Smooth muscle cell (in vitro differentiated cells): ENCODE measurements around the gene ERICH6. TPM values are rescaled to one million over a fixed set of nuclear protein-coding genes. Genes with fewer than 3 reads are reported as not detected.

Experiments used
- DNase-seq: peaks from one replicate; lab custom pipeline; 2025; ENCODE audit not compliant: unreplicated experiment; lab: John Stamatoyannopoulos, UW
- H2AFZ ChIP-seq: fragments of 200-600 bp; sonication (generic); 2 replicates; pipeline ENCODE4 v1.6.0; 2016; ENCODE audit warnings: antibody characterized with exemption, low read depth, mild to moderate bottlenecking
- H3F3A ChIP-seq: fragments of 200-600 bp; sonication (generic); 2 replicates; pipeline ENCODE4 v1.6.0; 2017; ENCODE audit warnings: antibody characterized with exemption, low read depth
- H3K27ac ChIP-seq: fragments of 200-600 bp; sonication (generic); 2 replicates; pipeline ENCODE4 v1.5.1; 2016; ENCODE audit warnings: low read depth, mild to moderate bottlenecking
- H3K27me3 ChIP-seq: fragments of 200-600 bp; sonication (generic); 2 replicates; pipeline ENCODE4 v1.6.1; 2016; ENCODE audit warnings: low read depth, mild to moderate bottlenecking
- H3K36me3 ChIP-seq: fragments of 200-600 bp; sonication (generic); 2 replicates; pipeline ENCODE4 v1.5.1; 2016; ENCODE audit warnings: low read depth
- H3K4me1 ChIP-seq: fragments of 200-600 bp; sonication (generic); 2 replicates; pipeline ENCODE4 v1.5.1; 2016; ENCODE audit warnings: low read depth
- H3K4me2 ChIP-seq: fragments of 200-600 bp; sonication (generic); 2 replicates; pipeline ENCODE4 v1.6.0; 2016; ENCODE audit warnings: mild to moderate bottlenecking
- H3K4me3 ChIP-seq: fragments of 200-600 bp; sonication (generic); 2 replicates; pipeline ENCODE4 v1.5.1; 2016; ENCODE audit warnings: mild to moderate bottlenecking
- H3K79me2 ChIP-seq: fragments of 200-600 bp; sonication (generic); 2 replicates; pipeline ENCODE4 v1.6.0; 2016; ENCODE audit warnings: low read depth, mild to moderate bottlenecking
- H3K9ac ChIP-seq: fragments of 200-600 bp; sonication (generic); 2 replicates; pipeline ENCODE4 v1.6.0; 2016; ENCODE audit warnings: low read depth
- H3K9me3 ChIP-seq: fragments of 200-600 bp; sonication (generic); replicated peaks from 2 replicates; pipeline ENCODE4 v1.5.1; 2016; ENCODE audit warnings: low read depth
- H4K20me1 ChIP-seq: fragments of 200-600 bp; sonication (generic); 2 replicates; pipeline ENCODE4 v1.6.0; 2016; ENCODE audit warnings: low read depth
- CTCF ChIP-seq: fragments of 200-600 bp; sonication (generic); IDR thresholded peaks from 2 replicates; pipeline ENCODE4 v1.5.1; 2017; ENCODE audit warnings: borderline replicate concordance, mild to moderate bottlenecking, antibody characterized with exemption; ENCODE audit not compliant: insufficient read depth, poor library complexity, severe bottlenecking
- WGBS: methylation state at CpG from one replicate; pipeline ENCODE4 v1.1.7; 2016; ENCODE audit warnings: low lambda C conversion rate; 5-methylcytosine and 5-hydroxymethylcytosine counted together
- polyA plus RNA-seq: library from polyadenylated mRNA; unstranded; fragments of >200 nt; fragmentation: Nextera tagmentation; extraction: Ambion mirVana; gene quantifications from 2 replicates; pipeline ENCODE4 v1.2.1, GENCODE V29; 2016
- total RNA-seq: library from RNA; depleted of rRNA; stranded (reverse); fragments of >200 nt; gene quantifications from 2 replicates; pipeline ENCODE4 v1.2.3, GENCODE V29; 2014

The ERICH6 gene
- total and polyA plus RNA-seq, 2 experiments from 2014 or later = 0.38 TPM; not detected in 1

DNA sequence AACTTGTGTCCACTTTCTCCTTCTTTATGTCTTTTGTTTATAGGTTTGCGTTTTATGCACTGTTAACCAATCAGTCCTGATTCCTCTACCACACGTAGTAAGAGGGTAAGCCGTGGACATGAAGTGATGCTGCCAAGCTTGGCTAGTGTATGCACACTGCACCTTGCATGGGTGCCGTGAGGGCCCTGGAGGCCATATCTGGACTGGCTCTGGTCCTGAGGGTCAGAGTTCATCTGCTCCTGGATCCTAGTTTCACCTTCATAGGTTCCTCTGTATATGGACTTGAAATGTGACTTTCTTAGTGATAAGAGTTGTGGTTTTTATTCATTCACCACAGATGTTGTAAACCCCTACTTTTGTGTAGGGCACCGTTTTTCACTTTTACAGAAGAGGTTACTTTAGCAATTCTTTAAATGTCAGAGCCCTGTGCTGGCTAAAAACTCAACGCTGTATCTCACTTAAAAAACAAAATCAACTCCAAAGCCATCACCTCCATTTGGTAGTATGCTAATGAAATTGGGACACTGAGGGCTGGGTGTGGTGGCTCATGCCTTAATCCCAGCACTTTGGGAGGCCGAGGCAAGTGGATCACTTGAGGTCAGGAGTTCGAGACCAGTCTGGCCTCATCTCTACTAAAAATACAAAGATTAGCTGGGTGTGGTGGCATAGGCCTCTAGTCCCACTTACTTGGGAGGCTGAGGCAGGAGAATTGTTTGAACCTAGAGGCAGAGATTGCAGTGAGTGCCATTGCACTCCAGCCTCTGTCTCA, 36.3 kb upstream of the ERICH6 start:
- Histone ChIP-seq H3K9ac (no peak overlapping the region), H3K9me3 (no peaks in the 10 kb centered on the region), H2AFZ (no peak overlapping the region), H3K27ac (no peak overlapping the region), H3K4me2 (no peak overlapping the region), H3K36me3 (no peaks in the 10 kb centered on the region), H3K27me3 (no peaks in the 10 kb centered on the region), H3K79me2 (peaks cover 25% of the 10 kb centered on the region), H3K4me3 (no peak overlapping the region), H4K20me1 (peaks cover 46% of the 10 kb centered on the region), H3F3A (peaks cover 29% of the 10 kb centered on the region), H3K4me1 (peaks cover 16% of the 10 kb centered on the region)
- no peak for TF ChIP-seq CTCF
- WGBS = 89% methylated on average over 8 of the region's 8 CpGs
- no peak for DNase-seq

DNA sequence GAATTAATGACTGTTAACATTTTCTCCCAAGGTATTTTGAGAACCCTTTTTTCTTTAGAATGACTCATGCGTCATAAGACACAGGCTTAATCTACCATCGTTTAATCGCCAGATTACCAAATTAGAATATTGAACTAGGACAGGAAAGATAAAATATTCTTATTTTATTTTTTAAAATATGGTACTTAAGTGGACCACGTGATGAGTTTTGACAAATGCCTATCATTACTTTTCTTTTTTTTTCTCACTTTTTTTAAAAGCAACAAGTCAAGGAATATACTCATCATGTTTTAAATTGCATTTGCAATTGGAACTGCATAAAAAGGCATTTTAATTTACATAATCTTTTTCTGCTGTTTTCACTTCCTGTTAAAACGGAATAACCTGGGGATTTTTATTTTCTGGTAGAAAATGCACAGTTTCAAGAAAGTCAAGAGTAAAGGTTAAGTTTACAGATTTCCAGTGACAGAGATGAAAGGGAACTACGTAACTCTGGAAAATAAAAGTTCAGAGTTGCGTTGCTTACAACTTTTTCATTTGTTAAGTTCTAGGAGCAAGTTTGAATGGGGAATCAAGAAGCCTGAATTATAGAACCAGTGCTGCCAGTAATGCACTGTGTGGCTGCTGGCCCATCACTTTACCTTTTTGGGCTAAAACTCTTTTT, 35.6 kb upstream of the ERICH6 start:
- DNase-seq = no peak
- 82% methylated on average over 7 of the region's 7 CpGs for WGBS

DNA sequence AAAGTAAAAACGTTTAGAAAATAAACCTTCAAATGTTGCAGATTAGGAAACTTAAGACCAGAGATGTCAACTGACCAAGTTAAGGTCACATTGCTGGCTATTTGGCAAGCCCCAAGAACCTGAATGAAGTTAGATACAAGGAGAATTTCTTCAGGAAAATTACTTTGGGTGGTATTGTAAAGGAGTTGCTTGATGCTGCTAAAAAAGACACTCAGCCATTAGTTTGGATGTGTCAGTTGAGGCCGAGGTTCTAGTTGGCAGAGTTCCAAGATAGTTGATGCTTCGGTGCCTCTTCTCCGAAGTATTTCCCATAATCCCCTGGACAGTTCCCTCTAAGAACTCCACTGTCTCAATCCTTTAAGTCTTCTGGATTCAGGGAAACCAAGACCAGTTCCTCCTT, 35.0 kb upstream of the ERICH6 start:
- TF ChIP-seq CTCF = no peak
- no peaks in the 10 kb centered on the region for H3K9me3 ChIP-seq
- H2AFZ ChIP-seq = no peak overlapping the region
- H3F3A ChIP-seq = peaks cover 36% of the 10 kb centered on the region
- peaks cover 32% of the 10 kb centered on the region for H4K20me1 ChIP-seq
- peak overlapping the region; percentile 3 for H3K9ac ChIP-seq
- peaks cover 13% of the 10 kb centered on the region for H3K79me2 ChIP-seq
- H3K27me3 ChIP-seq = no peaks in the 10 kb centered on the region
- WGBS = 21% methylated on average over 4 of the region's 4 CpGs
- H3K4me2 ChIP-seq = peak overlapping the region; percentile 22
- DNase-seq = no peak
- H3K4me1 ChIP-seq = peaks cover 6% of the 10 kb centered on the region
- H3K4me3 ChIP-seq = no peak overlapping the region
- H3K36me3 ChIP-seq = no peaks in the 10 kb centered on the region
- H3K27ac ChIP-seq = peak overlapping the region; percentile 80

More for the DNA sequence above, 35.6 kb upstream of the ERICH6 start:
- no peaks in the 10 kb centered on the region for H3K36me3 ChIP-seq
- H4K20me1 ChIP-seq = peaks cover 38% of the 10 kb centered on the region
- H3K4me3 ChIP-seq = no peak overlapping the region
- no peak for TF ChIP-seq CTCF
- peak overlapping the region; percentile 80 for H3K27ac ChIP-seq
- H2AFZ ChIP-seq = no peak overlapping the region
- H3K27me3 ChIP-seq = no peaks in the 10 kb centered on the region
- H3F3A ChIP-seq = peaks cover 31% of the 10 kb centered on the region
- H3K9ac ChIP-seq = no peak overlapping the region
- H3K9me3 ChIP-seq = no peaks in the 10 kb centered on the region
- peaks cover 18% of the 10 kb centered on the region for H3K79me2 ChIP-seq
- peaks cover 9% of the 10 kb centered on the region for H3K4me1 ChIP-seq
- peak overlapping the region; percentile 22 for H3K4me2 ChIP-seq
